ENCODE results near the gene P2RX6. TPM values are rescaled to one million over a fixed set of nuclear protein-coding genes. Genes with fewer than 3 reads are reported as not detected.

P2RX6 gene
- polyA plus RNA-seq, 1 of the 3 experiments (the other 2 are of a cell fraction): 7.1 TPM

DNA sequence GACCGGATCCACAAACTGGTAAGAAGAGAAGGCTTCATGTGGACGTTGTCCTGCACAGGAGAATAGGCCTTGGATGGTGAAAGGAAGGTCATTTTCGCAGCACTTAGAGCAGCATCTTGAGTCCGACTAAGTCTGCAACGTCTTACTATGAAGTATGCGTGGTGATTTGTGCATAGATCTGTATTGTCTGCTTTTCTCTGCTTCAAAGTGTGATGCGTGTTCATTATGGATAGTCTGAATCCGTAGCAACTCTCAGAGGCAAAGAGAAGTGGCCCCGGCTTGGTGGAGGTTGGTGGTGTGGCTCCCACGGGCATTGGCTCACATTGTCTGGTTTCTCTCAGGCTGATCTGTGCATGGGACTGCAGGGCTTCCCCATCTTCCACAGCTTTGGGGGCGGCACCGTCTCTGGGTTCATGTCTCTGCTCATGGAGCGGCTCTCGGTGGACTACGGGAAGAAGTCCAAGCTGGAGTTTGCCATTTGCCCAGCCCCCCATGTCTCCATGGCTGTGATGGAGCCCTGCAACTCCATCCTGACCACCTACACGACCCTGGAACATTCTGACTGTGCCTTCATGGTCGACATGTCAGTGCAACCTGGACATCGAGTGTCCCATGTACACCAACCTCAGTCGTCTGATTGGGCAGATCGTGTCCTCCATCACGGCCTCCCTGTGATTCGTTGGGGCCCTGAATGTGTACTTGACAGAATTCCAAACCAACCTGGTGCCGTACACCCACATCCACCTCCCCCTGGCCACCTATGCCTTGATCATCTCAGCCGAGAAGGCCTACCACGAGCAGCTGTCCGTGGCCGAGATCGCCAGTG, 52.3 kb downstream of the P2RX6 start:
- ChIA-PET POLR2A (no interaction called here), CTCF (no interaction called here)
- H3K4me3 ChIP-seq (ENCODE audit: low read depth in 2 of 2, low read length in 1 of 2): no peak overlapping the region
- H4K20me1 ChIP-seq (ENCODE audit: insufficient read depth): no peaks in the 10 kb centered on the region
- no peaks in the 10 kb centered on the region for H3K9me2 ChIP-seq
- TF ChIP-seq FOXM1 (IDR thresholded peaks at IDR 0.05; ENCODE audit: low read depth) (no peak), SMC3 (IDR thresholded peaks at IDR 0.05; ENCODE audit: low read depth, low read length) (no peak), JUND (IDR thresholded peaks at IDR 0.05) (no peak), CHD2 (IDR thresholded peaks at IDR 0.05; ENCODE audit: low read length, partially characterized antibody) (no peak), FOXJ3 (CRISPR knock-in tag; IDR thresholded peaks at IDR 0.05) (no peak), YY1 (IDR thresholded peaks at IDR 0.05; ENCODE audit: low read depth) (no peak), TAF1 (IDR thresholded peaks at IDR 0.05; ENCODE audit: borderline replicate concordance, low read depth, low read length) (no peak), RAD21 (IDR thresholded peaks at IDR 0.05; ENCODE audit: low read length) (no peak), NFIC (IDR thresholded peaks at IDR 0.05; ENCODE audit: borderline replicate concordance) (no peak), FOSL2 (IDR thresholded peaks at IDR 0.05; ENCODE audit: borderline replicate concordance, low read depth) (no peak), RXRA (IDR thresholded peaks at IDR 0.05; ENCODE audit: borderline replicate concordance, low read depth) (no peak)
- TF ChIP-seq, protein P1, sequence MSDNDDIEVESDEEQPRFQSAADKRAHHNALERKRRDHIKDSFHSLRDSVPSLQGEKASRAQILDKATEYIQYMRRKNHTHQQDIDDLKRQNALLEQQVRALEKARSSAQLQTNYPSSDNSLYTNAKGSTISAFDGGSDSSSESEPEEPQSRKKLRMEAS (IDR thresholded peaks at IDR 0.05; ENCODE audit: low read depth): no peak
- H3K4me2 ChIP-seq: no peak overlapping the region
- no peaks in the 10 kb centered on the region for H3K9me3 ChIP-seq
- 70% methylated on average over 19 of the region's 28 CpGs for WGBS (ENCODE audit: low lambda C conversion rate)
- no peaks in the 10 kb centered on the region for H3K79me2 ChIP-seq (ENCODE audit: insufficient read depth)
- H3K9ac ChIP-seq: no peak overlapping the region
- no peaks in the 10 kb centered on the region for H3K4me1 ChIP-seq (ENCODE audit: control insufficient read depth in 1 of 2, insufficient read depth in 2 of 2, low read depth in 1 of 2, low read length in 1 of 2)
- no peak overlapping the region for H3K27ac ChIP-seq (ENCODE audit: low read depth in 2 of 2, low read length in 1 of 2)
- no peak for DNase-seq
- H3K27me3 ChIP-seq (ENCODE audit: insufficient read depth): no peaks in the 10 kb centered on the region
- H2AFZ ChIP-seq (ENCODE audit: low read depth): no peak overlapping the region
- H3K36me3 ChIP-seq (replicated peaks in 1 of 2; ENCODE audit: control insufficient read depth in 1 of 2, insufficient read depth in 2 of 2, low read length in 1 of 2): no peaks in the 10 kb centered on the region
- no peaks in the 10 kb centered on the region for H3F3A ChIP-seq (replicated peaks; ENCODE audit: insufficient read depth)

DNA sequence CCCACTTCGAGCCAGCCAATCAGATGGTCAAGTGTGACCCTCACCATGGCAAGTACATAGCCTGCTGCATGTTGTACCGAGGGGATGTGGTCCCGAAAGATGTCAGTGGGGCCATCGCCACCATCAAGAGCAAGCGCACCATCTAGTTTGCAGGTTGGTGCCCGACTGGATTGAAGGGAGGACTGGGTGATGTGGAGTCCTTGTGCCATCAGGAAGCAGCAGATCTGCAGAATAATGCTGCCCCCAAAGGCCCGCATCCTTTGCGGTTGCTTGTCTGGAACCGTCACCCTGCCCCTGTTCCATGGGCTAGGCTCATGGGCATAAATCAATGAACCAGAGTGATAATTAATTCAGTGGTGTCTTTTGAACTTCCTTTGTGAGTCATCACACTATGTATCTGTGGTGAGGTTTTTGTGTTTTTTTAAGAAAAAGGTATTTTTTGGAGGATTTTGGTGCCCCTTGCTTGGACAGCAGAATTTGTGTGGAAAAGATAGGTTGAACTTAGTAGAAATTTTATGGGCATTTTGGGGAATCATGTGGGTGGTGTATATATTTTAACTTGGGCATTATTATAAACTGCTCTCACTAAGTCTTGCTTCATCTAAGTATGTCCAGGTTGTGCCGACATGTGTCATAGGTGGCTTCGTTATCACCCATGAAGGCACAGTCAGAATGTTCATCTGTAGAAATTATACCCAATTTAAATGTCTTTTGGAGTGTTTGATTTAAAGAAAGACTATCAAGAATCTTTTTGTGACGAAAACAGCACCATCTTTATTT, 53.1 kb downstream of the P2RX6 start:
- Histone ChIP-seq H3K79me2 (ENCODE audit: insufficient read depth) (no peaks in the 10 kb centered on the region), H3F3A (replicated peaks; ENCODE audit: insufficient read depth) (no peaks in the 10 kb centered on the region), H3K9ac (no peak overlapping the region), H3K9me2 (no peaks in the 10 kb centered on the region), H3K9me3 (no peaks in the 10 kb centered on the region), H3K36me3 (replicated peaks in 1 of 2; ENCODE audit: control insufficient read depth in 1 of 2, insufficient read depth in 2 of 2, low read length in 1 of 2) (no peaks in the 10 kb centered on the region), H3K27me3 (ENCODE audit: insufficient read depth) (no peaks in the 10 kb centered on the region), H2AFZ (ENCODE audit: low read depth) (no peak overlapping the region), H3K4me2 (no peak overlapping the region), H3K4me1 (ENCODE audit: control insufficient read depth in 1 of 2, insufficient read depth in 2 of 2, low read depth in 1 of 2, low read length in 1 of 2) (no peaks in the 10 kb centered on the region), H3K4me3 (ENCODE audit: low read depth in 2 of 2, low read length in 1 of 2) (no peak overlapping the region), H3K27ac (ENCODE audit: low read depth in 2 of 2, low read length in 1 of 2) (no peak overlapping the region), H4K20me1 (ENCODE audit: insufficient read depth) (no peaks in the 10 kb centered on the region)
- DNase-seq: no peak
- WGBS (ENCODE audit: low lambda C conversion rate): 75% methylated on average over 4 of the region's 12 CpGs
- CTCF ChIA-PET: no interaction called here
- POLR2A ChIA-PET: no interaction called here
- TF ChIP-seq SMC3 (IDR thresholded peaks at IDR 0.05; ENCODE audit: low read depth, low read length) (no peak), PBX3 (IDR thresholded peaks at IDR 0.05) (no peak), GABPA (IDR thresholded peaks at IDR 0.05; ENCODE audit: low read depth) (no peak), MXI1 (IDR thresholded peaks at IDR 0.05; ENCODE audit: low read depth, low read length) (no peak), FOXM1 (IDR thresholded peaks at IDR 0.05; ENCODE audit: low read depth) (no peak), TEAD4 (IDR thresholded peaks at IDR 0.05; ENCODE audit: borderline replicate concordance, insufficient read depth) (no peak), EP300 (IDR thresholded peaks at IDR 0.05; ENCODE audit: borderline replicate concordance in 1 of 2, low read depth in 1 of 2, low read length in 1 of 2) (no peak), EZH2phosphoT487 (IDR thresholded peaks at IDR 0.05; ENCODE audit: borderline replicate concordance, low read depth) (no peak), GATA2 (CRISPR knock-in tag; IDR thresholded peaks at IDR 0.05) (no peak), FOSL2 (IDR thresholded peaks at IDR 0.05; ENCODE audit: borderline replicate concordance, low read depth) (no peak)
- TF ChIP-seq, protein P2, sequence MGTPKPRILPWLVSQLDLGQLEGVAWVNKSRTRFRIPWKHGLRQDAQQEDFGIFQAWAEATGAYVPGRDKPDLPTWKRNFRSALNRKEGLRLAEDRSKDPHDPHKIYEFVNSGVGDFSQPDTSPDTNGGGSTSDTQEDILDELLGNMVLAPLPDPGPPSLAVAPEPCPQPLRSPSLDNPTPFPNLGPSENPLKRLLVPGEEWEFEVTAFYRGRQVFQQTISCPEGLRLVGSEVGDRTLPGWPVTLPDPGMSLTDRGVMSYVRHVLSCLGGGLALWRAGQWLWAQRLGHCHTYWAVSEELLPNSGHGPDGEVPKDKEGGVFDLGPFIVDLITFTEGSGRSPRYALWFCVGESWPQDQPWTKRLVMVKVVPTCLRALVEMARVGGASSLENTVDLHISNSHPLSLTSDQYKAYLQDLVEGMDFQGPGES (IDR thresholded peaks at IDR 0.05; ENCODE audit: low read depth, low read length): no peak
- TF ChIP-seq, protein P1 (IDR thresholded peaks at IDR 0.05; ENCODE audit: low read depth): no peak
- TF ChIP-seq, protein P3, sequence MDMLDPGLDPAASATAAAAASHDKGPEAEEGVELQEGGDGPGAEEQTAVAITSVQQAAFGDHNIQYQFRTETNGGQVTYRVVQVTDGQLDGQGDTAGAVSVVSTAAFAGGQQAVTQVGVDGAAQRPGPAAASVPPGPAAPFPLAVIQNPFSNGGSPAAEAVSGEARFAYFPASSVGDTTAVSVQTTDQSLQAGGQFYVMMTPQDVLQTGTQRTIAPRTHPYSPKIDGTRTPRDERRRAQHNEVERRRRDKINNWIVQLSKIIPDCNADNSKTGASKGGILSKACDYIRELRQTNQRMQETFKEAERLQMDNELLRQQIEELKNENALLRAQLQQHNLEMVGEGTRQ (IDR thresholded peaks at IDR 0.05; ENCODE audit: borderline replicate concordance, low read depth, low read length): no peak

Data from SK-N-SH (cell line).